ENCODE measurements around the gene DNAH9.

DNAH9 gene, protein sequence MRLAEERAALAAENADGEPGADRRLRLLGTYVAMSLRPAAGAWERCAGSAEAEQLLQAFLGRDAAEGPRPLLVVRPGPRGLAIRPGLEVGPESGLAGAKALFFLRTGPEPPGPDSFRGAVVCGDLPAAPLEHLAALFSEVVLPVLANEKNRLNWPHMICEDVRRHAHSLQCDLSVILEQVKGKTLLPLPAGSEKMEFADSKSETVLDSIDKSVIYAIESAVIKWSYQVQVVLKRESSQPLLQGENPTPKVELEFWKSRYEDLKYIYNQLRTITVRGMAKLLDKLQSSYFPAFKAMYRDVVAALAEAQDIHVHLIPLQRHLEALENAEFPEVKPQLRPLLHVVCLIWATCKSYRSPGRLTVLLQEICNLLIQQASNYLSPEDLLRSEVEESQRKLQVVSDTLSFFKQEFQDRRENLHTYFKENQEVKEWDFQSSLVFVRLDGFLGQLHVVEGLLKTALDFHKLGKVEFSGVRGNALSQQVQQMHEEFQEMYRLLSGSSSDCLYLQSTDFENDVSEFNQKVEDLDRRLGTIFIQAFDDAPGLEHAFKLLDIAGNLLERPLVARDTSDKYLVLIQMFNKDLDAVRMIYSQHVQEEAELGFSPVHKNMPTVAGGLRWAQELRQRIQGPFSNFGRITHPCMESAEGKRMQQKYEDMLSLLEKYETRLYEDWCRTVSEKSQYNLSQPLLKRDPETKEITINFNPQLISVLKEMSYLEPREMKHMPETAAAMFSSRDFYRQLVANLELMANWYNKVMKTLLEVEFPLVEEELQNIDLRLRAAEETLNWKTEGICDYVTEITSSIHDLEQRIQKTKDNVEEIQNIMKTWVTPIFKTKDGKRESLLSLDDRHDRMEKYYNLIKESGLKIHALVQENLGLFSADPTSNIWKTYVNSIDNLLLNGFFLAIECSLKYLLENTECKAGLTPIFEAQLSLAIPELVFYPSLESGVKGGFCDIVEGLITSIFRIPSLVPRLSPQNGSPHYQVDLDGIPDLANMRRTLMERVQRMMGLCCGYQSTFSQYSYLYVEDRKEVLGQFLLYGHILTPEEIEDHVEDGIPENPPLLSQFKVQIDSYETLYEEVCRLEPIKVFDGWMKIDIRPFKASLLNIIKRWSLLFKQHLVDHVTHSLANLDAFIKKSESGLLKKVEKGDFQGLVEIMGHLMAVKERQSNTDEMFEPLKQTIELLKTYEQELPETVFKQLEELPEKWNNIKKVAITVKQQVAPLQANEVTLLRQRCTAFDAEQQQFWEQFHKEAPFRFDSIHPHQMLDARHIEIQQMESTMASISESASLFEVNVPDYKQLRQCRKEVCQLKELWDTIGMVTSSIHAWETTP (N-terminal part only)

DNA sequence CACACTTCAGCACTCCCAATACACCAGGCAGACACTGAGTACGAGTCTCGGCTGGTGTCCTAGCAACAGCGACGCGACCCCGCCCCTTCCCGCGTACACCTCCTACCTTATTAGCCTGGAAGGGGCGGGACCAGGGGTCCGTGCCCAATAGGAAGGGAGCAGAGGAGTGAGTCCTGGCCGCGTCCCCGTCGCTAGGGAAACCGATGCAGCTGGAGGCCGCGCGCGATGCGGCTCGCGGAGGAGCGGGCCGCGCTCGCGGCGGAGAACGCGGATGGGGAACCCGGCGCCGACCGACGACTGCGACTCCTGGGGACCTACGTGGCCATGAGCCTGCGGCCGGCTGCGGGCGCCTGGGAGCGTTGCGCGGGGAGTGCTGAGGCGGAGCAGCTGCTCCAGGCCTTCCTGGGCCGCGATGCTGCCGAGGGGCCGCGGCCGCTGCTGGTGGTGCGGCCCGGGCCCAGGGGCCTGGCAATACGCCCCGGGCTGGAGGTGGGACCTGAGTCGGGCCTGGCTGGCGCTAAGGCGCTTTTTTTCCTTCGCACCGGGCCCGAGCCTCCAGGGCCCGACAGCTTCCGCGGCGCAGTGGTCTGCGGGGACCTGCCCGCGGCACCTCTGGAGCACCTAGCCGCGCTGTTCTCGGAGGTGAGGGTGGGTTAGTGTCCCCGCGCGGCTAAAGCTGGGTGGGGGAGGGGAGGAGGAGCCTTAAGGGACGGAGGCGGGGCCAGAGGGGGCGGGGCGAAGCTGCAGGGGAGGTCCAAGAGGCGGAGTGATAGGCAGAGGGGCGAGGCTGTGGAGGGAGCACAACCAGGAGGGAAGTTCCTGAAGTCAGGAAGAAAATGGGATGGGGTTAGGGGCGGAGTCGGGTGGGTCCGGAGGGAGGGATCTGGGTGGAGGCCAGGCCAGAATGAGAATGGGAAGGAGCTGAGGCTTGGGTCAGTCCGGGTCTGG is at the start of gene DNAH9:
DNAH9 (plus strand) TSS at position 197 of the 948 bp plus-strand sequence; CDS start at position 226, 29 bp downstream.
- DNase-seq = peak; percentile 29

DNA sequence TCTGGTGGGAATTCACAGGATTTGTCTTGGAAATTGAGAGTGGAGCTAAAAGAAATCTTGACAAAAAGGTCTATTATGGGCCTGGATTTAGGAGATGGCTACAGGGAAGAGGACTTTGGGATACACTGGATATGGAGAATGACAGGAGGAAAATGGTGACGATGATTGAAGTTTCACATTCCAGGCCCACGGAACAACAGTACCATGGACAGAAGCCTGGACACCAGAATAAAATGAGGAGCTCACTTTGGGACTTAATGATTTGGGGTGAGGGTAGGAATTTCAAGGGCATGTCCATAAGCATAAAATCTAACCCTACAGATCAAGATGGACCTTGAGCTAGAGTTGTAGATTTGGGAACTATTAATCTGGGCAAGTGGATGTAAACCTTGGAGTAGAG is 47.8 kb upstream of the DNAH9 start:
- DNase-seq = no peak

DNA sequence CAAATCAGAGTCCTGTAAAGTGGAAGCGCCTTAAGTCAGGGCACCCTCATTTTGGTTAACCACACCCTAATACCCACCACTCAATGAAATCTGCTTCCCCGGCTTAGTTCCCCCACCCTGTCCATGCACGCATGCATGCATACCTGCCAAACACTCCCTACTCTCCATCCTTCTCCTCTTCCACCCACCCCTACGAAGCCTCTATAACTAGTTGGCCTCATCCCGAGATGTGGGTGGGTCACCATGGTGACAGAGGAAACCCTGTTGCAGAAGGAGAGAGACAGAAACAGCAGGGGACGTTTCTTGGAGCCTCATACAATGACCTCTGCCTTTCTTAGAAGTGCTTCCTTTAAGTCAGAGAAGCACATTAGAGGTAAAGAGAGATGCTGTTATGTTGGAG is 46.8 kb upstream of the DNAH9 start:
- no peak for DNase-seq

DNA sequence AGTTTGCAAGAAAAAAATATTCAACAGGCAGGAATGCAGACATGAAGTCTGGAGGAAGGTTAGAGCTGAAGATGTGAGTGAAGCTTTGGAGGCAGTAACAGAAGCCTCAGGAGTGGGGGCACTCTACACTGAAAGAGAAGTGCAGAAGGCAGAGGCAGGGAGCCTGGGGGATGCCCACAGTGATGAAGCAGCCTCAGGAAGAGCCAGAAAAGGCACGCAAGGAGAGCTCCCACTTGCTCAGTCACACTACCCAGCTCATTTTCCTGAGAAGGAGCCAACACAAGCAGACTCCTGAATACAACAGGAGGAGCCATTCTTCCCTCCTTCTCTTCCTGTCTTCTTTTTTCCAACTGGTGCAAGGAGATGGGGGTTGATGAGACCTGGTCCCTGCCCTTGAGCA is 45.1 kb upstream of the DNAH9 start:
- DNase-seq = no peak

DNA sequence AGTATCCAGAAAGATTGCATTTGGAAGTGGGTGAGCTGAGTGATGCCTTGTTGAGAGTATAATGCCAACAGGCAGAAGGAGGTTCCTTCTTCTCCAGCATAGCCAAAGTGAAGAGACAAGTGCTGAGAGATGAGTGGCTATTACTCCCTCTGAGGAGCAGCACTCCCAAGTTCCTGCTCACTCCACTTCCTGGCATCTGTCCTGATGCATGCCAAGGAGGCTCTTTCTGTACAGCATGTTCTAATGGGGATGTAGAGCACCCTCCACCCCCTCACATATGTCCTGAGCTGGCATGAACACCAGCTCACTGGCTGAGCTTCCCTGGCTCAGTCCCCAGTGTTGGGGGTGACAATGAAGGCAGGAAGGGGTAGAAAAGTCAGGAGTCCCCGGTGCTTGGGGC is 44.2 kb upstream of the DNAH9 start:
- DNase-seq = no peak

DNA sequence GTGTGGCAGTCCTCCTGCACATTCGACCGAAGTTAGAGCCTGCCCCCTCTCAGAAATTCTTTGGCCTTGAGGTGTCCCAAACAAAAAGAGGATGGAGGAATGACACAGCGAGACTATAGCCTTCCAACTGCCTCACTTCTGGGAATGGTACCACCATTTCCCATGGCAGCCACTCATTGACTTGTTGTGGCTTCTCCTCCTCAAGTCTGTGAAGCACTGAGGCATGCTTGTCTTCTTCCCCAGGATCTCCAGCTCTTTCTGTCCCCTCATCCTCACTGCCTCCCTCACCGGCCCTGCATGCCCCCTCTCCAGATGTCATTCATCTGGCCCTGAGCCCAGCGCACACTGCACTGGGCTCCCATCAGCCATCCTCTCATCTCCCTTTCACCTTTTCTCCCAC is 43.7 kb upstream of the DNAH9 start:
- no peak for DNase-seq

DNA sequence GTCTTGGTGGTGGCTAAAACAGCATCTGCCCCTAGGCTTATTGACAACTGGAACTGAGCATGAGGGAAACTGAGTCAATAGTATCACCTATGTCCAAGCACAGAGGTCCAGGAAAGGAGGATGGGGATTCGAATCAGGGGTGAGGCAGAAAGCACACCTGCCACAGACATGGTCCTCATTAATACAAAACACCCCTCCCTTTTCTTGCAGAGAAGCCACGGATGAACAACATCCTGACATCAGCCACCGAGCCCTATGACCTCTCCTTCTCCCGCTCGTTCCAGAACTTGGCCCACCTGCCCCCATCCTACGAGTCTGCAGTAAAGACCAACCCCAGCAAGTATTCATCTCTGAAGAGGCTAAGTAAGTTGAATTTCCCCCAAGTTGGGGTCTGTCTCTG is 42.7 kb upstream of the DNAH9 start:
- DNase-seq = no peak

DNA sequence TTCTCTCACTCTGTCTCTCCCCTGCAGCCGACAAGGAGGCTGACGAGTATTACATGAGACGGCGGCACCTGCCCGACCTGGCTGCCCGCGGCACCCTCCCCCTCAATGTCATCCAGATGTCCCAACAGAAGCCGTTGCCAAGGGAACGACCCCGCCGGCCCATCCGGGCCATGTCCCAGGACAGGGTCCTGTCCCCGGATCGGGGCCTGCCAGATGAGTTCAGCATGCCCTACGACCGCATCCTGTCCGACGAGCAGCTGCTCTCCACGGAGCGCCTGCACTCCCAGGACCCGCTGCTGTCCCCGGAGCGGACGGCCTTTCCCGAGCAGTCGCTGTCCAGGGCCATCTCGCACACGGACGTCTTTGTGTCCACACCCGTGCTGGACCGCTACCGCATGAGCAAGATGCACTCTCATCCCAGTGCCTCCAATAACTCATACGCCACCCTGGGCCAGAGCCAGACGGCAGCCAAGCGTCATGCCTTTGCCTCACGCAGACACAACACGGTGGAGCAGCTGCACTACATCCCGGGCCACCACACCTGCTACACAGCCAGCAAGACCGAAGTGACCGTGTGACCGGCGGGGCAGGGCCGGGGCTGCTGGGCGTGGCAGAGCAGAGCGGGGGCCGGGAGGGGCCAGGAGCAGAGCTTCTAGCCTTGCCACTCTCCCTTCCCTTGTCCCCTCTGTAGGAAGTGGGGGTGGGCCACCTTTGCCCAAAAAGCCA is 40.4 kb upstream of the DNAH9 start:
- no peak for DNase-seq

DNA sequence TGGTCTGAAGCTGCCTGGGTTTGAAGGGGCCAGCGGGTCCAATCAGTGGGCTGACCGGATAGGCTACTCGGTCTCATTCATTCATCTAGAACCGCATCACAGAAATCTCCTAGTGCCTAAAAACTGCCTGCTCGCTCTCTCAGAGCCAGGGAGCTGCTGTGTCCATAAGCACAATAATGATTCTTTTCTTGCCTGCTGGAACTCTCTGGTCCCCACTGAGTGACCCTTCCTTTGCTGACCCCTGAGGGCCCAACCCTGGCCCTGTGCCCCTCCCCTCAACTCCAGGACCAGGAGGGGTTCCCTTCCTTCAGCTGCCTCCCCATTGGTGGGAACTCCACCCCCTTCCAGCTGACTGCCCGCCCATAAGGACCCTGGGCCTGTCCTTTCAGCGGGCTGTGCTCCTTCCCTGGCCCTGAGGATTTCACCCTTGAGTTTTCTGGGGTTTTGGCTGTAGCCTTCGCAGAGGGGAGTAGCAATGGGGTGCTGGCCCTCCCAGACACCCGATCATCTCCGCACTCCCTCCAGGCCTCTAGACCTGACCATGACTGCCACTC is 39.5 kb upstream of the DNAH9 start:
- no peak for DNase-seq

DNA sequence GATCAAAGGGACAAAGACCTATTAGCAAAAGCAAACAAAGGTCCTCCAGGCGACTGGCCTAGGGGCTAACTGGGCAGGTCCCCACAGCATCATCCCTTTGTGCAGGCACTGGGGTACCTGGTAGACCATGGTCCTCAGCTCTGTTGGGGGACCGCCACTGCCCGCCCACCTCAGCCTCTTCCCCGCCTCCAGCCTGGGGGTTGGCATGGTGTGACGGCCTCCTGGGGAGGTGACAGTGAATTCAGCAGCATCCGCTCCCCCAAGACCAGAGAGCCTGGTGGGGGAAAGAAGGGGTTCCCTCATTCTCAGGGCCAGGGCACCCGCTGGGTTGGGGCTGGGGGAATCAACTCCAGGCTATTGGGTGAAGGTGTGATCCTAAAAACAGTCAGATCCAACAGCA is 38.7 kb upstream of the DNAH9 start:
- no peak for DNase-seq

DNA sequence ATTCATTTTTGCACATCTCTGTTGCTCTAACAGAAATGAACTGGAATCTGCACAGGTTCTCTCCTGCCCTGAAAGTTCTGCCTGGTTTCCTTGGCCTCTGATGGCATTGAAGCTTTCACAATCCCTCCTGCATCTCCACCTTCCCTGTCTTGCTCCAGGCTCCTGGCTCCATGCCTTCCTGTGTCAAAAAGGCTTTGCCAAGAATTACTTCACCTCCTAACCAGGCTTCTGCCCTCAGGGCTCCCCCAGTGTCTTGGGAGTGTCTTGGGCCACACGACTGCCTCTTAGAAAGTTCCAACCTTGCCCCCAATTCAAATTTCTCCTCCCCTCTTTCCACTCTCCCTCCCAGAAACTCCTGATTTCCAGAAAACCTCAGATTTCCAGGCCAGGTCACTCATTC is 37.0 kb upstream of the DNAH9 start:
- no peak for DNase-seq

DNA sequence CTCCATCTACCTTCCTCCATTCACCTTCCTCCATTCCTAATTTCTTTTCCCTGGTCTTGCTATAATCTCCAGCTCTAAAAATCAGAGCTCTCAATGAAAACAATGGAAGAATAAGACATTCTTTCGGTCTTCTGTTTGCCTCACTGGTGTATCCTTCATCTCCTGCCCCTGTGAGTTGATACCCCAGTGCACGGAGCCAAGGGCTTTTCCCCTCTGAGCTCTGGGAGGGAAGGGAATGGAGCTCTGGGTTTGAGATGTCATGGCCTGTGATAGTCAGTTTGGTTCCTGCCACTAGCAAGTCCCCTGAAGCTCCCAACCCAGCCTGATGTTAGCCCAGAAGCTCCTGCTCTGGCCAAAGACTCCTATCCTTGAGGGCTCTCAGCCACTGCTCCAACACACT is 36.6 kb upstream of the DNAH9 start:
- DNase-seq = no peak

DNA sequence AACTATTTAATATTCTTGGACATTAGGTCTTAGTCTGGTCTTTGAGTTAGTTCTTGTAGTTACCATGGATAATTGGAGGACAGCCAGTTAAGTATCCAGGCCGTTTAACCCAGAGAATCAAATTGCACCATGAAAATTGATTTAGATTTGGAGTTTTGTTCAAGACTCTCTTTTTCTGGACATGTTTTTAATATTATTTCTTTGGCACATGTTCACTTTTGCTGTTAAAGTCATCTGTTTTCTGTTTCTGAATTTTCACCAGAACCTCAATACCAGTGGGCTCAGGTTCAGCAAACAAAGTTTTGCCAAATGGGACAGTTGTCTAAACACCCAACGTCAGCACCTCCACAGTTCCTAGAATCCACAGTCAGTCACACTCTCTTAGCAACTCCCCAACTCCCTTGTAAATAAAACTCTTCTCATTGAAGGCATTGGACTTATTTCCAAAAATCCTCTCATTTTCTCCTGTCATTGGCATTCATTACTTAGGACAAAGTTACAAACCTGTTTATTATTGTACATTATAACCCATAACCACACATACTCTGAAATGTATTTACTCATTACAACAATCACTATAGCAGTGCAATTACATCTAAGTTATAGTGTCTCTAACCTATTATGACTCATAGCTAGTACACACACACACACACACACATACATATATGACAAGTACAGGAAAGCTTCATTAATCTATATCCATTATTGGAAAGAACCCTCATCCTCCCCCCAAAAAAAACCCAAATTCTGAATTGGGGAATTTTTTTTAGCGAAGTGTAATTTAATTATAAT is 33.5 kb upstream of the DNAH9 start:
- no peak for DNase-seq

DNA sequence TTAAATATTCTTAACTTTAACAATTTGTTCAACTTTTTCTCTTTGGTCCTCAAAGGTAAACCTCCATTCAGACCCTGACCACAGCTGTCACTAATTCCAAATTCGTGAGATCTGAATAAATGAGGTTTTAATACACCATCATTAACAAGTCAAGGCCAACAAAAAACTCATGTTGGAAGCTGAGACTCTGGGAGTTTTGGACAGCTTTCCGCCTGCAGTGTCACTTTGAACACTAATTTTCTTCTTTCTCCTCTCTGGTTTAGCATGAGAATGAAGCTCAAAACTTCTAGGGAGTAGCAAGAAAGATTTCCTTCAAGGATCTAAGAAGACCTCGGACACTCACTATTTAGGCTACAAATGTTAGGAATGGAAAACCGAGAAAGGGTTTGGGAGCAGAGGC is 32.7 kb upstream of the DNAH9 start:
- DNase-seq = no peak

DNA sequence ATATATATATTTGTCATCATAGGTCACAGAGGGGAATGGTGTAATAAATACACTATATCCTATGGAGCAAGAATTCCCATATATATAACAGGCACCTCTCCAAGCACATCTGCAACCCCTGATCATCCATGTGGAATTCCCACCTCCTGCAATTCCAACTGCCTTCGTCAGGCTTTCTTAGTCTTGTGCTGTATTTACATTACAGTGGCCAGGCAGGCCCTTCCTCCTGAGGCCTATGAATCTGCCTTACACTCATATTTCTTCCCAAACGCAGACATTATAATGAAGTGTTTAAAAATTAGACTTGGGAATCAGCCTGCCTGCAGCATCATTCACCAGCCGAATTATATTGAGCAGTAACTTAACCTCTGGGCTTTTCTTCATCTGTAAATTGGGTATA is 19.3 kb upstream of the DNAH9 start:
- no peak for DNase-seq

DNA sequence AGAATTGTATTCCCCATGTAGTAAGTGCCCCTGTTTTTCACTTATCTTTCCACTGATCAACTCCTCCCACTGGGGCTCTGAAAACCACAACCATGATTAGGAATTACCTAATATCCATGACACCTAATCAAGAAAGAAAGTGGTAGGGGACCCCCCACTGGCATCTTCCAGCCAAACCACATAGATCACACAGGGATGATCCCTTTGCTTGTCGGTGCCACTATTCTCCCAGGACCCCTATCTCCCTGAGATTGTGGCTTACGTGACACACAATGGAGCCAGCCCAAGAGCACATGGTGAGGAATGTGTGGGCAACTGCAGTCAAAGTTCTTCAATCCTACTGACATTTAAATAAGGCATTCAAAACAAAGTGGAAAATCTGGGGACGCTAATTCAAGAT is 17.6 kb upstream of the DNAH9 start:
- no peak for DNase-seq

DNA sequence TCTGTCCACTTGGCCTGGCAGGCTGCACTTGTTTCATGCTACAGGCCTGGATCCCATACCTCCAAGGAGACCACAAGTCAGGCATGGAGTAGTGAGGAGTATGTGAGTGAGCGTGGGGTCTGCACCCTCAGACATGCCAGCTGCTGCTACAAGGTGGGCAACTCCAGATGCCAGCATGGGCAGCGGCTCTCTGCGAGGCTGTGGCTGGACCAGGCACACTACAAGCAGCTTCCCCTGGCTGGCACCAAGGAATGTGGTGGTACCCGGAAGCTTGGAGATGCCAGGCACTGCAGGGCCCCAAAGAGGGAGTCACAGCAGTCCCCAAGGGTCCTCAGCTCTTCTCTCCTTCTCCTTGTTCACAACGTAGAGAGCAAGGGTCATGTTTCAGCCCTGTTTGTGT is 16.1 kb upstream of the DNAH9 start:
- DNase-seq = no peak

DNA sequence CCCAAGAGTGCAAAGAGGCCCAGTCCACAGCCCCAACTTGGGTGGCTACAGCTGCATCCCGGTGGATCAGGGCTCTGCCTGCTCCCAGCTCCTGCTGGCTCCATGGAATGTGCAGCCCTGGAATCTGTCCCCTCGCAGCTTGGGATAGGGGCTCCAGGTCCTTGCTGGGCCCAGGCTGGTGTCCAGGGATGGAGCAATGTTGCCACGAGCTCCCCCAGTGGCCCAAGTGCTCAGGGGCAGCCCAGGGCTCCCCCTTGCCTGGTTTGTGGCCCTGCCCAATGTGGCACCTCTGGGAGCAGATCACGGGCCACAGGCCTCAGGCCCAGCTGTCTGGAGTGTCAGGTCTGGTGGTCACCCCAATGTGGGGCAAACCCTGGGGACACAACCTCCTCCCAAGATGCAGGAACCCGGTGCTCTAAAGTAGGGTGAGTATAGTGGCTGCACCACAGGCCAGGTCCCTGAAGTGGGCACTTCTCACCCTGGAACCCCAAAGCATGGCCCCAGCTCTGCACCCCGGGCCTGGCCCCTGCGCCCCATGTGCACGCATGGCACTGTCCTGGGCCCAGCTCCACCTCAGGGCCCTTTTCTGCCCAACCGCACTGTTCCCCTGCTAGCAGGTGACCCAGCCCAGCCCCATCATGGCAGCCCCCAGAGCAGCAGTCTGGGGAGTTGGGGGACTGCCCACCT is 14.8 kb upstream of the DNAH9 start:
- DNase-seq = no peak

DNA sequence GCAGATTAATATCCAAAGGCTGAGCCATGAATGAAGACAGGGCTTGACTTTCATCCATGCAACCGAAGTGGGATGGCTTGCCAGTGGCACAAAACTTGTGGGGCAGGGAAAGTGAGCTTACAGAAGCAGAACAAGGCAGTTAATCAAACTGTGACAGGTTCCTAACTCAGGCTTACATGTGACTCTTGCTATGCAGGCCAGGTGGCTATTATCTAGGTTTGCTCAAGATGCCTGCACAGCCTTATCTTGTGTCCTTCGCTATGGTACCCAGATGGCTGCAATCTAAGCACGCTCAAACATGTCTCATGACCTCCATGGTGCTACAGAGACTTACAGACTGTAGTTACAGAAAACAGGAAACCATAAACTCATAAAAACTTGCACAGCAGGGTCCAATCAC is 8.6 kb upstream of the DNAH9 start:
- no peak for DNase-seq

DNA sequence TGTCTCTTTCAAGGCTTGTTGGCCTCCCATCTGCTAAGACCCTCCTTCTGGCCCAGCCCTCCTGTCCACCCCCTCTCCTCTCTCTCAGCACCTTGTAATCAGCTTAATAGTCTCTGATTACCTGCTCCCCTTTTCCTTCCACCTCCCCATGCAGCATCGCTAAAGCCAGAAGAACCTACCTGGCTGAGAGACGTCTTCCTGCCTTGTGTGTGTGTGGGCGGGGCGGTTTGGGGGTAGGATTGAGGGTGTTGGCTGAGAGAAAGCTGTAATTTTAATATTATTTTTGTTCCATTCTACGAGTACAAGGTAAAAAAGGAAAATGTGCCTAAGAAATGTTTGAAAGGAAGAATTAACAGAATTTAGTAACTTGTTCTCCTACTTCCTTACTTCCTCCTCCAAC is 3.4 kb downstream of the DNAH9 start:
- no peak for DNase-seq

Measured in activated CD4-positive, alpha-beta T cell treated with anti-CD3 and anti-CD28 coated beads, Interleukin-2, amount 50 U/mL, for 16 hours (primary cell).